ENCODE data around the gene MRTFA.

- no peak for TF ChIP-seq CSRNP1 (CRISPR knock-in tag; IDR thresholded peaks at IDR 0.05)
- TF ChIP-seq ZNF513 (CRISPR knock-in tag; conservative IDR thresholded peaks at IDR 0.05), result no peak
- no peak for TF ChIP-seq IRF2 (CRISPR knock-in tag; IDR thresholded peaks at IDR 0.05)
- TF ChIP-seq MZF1 (CRISPR knock-in tag; IDR thresholded peaks at IDR 0.05; ENCODE audit: borderline replicate concordance), result no peak
- no peak for TF ChIP-seq SUZ12 (IDR thresholded peaks at IDR 0.05; ENCODE audit: low read depth, low read length)
These were observed 216.0 kb downstream of the MRTFA start for GRCh38 chr22:40420341-40421081.

Measured in HepG2 (cell line).